A673 (cell line): ENCODE data around the gene TSPOAP1. TPM values are rescaled to one million over a fixed set of nuclear protein-coding genes. Genes with fewer than 3 reads are reported as not detected.

Source experiments
- BruUV-seq: library from RNA; stranded (reverse); fragments of 400-500 nt; replicated peaks from 2 replicates; lab custom pipeline; 2021; lab: Mats Ljungman, UMichigan
- CTCF ChIA-PET: fragments of 300-600 bp; sonication (Branson Sonifier 250); formaldehyde crosslinking; loops from one replicate; lab custom pipeline; 2022; ENCODE audit warnings: antibody characterized with exemption; lab: Charles Lee
- POLR2A ChIA-PET: fragments of 300-600 bp; sonication (Branson Sonifier 250); formaldehyde crosslinking; loops from one replicate; lab custom pipeline; 2022; ENCODE audit warnings: antibody characterized with exemption; ENCODE audit not compliant: low non-redundant PET; lab: Charles Lee
- DNase-seq: peaks from one replicate; pipeline ENCODE4 v3.0.0-alpha.2; 2015; ENCODE audit warnings: low spot score
- H3K27ac ChIP-seq: fragments of 200-600 bp; sonication (generic); 2 replicates; pipeline ENCODE4 v1.5.1; 2016; ENCODE audit warnings: mixed run types, low read depth, mild to moderate bottlenecking, mixed read lengths, antibody characterized with exemption, low read length; ENCODE audit not compliant: poor library complexity, severe bottlenecking
- H3K27me3 ChIP-seq: fragments of 200-600 bp; sonication (generic); replicated peaks from 2 replicates; pipeline ENCODE4 v1.6.1; 2017; ENCODE audit warnings: mixed run types, low read depth, mild to moderate bottlenecking, mixed read lengths, antibody characterized with exemption, low read length; ENCODE audit not compliant: insufficient read depth, poor library complexity
- H3K36me3 ChIP-seq: fragments of 200-600 bp; sonication (generic); 2 replicates; pipeline ENCODE4 v1.6.1; 2016; ENCODE audit warnings: mixed run types, mild to moderate bottlenecking, mixed read lengths, antibody characterized with exemption, low read length; ENCODE audit not compliant: insufficient read depth, poor library complexity, severe bottlenecking
- H3K4me1 ChIP-seq: fragments of 200-600 bp; sonication (generic); 2 replicates; pipeline ENCODE4 v1.6.1; 2017; ENCODE audit warnings: mixed run types, mild to moderate bottlenecking, mixed read lengths, antibody characterized with exemption, low read length; ENCODE audit not compliant: insufficient read depth, poor library complexity, severe bottlenecking
- H3K4me3 ChIP-seq: fragments of 200-600 bp; sonication (generic); 2 replicates; pipeline ENCODE4 v1.5.1; 2016; ENCODE audit warnings: low read depth, mixed run types, mild to moderate bottlenecking, mixed read lengths, low read length; ENCODE audit not compliant: poor library complexity, severe bottlenecking
- H3K9me3 ChIP-seq: fragments of 200-600 bp; sonication (generic); 2 replicates; pipeline ENCODE4 v1.6.1; 2016; ENCODE audit warnings: mixed run types, low read depth, mild to moderate bottlenecking, mixed read lengths, antibody characterized with exemption, low read length; ENCODE audit not compliant: poor library complexity, severe bottlenecking
- EZH2 ChIP-seq: fragments of 200-600 bp; sonication (generic); IDR thresholded peaks from 2 replicates; pipeline ENCODE4 v1.6.1; 2017; ENCODE audit warnings: borderline replicate concordance, low read depth, mild to moderate bottlenecking, mixed read lengths, antibody characterized with exemption, low read length; ENCODE audit not compliant: poor library complexity, severe bottlenecking
- intact Hi-C: fragments of 100-400 bp; cut with micrococcal nuclease; formaldehyde crosslinking; loops from one replicate; pipeline ENCODE4 v1.10.0; 2022; ENCODE audit not compliant: unreplicated experiment
- total RNA-seq: library from RNA; stranded (reverse); gene quantifications from 2 replicates; pipeline ENCODE4 v1.2.3, GENCODE V29; 2021
- TF ChIP-seq, protein P1 (sequence below): fragments of 300-800, 200-600 bp; sonication (generic); conservative IDR thresholded peaks from 2 replicates; pipeline ENCODE4 v1.5.1; 2017; ENCODE audit warnings: low read depth, mild to moderate bottlenecking, antibody characterized with exemption, low read length, moderate library complexity, mixed read lengths

The TSPOAP1 gene
- total RNA-seq, 1 experiment from 2014 or later: 0.21 TPM

- intact Hi-C loops: no loop called here
- ChIA-PET POLR2A (no interaction called here), CTCF (no interaction called here)
- Histone ChIP-seq H3K4me3 (peak overlapping the region; percentile 84), H3K27ac (no peak overlapping the region), H3K36me3 (peaks cover 15% of the 10 kb centered on the region), H3K27me3 (no peaks in the 10 kb centered on the region), H3K4me1 (no peaks in the 10 kb centered on the region), H3K9me3 (no peaks in the 10 kb centered on the region)
- DNase-seq: no peak
- TF ChIP-seq, protein P1, sequence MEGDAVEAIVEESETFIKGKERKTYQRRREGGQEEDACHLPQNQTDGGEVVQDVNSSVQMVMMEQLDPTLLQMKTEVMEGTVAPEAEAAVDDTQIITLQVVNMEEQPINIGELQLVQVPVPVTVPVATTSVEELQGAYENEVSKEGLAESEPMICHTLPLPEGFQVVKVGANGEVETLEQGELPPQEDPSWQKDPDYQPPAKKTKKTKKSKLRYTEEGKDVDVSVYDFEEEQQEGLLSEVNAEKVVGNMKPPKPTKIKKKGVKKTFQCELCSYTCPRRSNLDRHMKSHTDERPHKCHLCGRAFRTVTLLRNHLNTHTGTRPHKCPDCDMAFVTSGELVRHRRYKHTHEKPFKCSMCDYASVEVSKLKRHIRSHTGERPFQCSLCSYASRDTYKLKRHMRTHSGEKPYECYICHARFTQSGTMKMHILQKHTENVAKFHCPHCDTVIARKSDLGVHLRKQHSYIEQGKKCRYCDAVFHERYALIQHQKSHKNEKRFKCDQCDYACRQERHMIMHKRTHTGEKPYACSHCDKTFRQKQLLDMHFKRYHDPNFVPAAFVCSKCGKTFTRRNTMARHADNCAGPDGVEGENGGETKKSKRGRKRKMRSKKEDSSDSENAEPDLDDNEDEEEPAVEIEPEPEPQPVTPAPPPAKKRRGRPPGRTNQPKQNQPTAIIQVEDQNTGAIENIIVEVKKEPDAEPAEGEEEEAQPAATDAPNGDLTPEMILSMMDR: no peak
- TF ChIP-seq EZH2: no peak
- BruUV-seq: no TSS peak
These were observed 24.8 kb upstream of the TSPOAP1 start for GRCh38 chr17:58353389-58353825.

- POLR2A ChIA-PET: interaction anchor here (1.0 kb wide), 1 partner anchor 1396 kb away, joined by 3 read pairs; no protein-coding TSS in a partner anchor
- no peaks in the 10 kb centered on the region for H3K4me1 ChIP-seq
These were observed 24.2 kb upstream of the TSPOAP1 start for GRCh38 chr17:58352596-58353388.

GRCh38 chr17:58351831-58352595, 23.4 kb upstream of the TSPOAP1 start, which contains the start of gene SUPT4H1:
SUPT4H1 (minus strand) TSS chr17:58352201; CDS start chr17:58352135, 66 bp downstream.
- BruUV-seq: no TSS peak
- Histone ChIP-seq H3K4me1 (no peaks in the 10 kb centered on the region), H3K9me3 (no peaks in the 10 kb centered on the region), H3K4me3 (peak within 1 kb of the TSS; percentile 84), H3K36me3 (peaks cover 25% of the 10 kb centered on the region), H3K27me3 (no peaks in the 10 kb centered on the region), H3K27ac (peak within 1 kb of the TSS; percentile 79)
- ChIA-PET POLR2A (interaction anchor here (1.0 kb wide), 1 partner anchor 1396 kb away, joined by 3 read pairs; no protein-coding TSS in a partner anchor), CTCF (interaction anchor here (0.9 to 1.9 kb wide), 2 partner anchors 66 to 102 kb away, joined by 3 to 5 read pairs; partner anchors contain the start of gene RNF43)
- intact Hi-C loops: no loop called here
- DNase-seq: peak; percentile 95
- no peak for TF ChIP-seq EZH2
- TF ChIP-seq, protein P1: no peak

More at GRCh38 chr17:58352596-58353388, 24.2 kb upstream of the TSPOAP1 start:
- intact Hi-C loops: no loop called here
- CTCF ChIA-PET: interaction anchor here (0.9 to 1.9 kb wide), 2 partner anchors 65 to 103 kb away, joined by 3 to 5 read pairs; partner anchors contain the start of gene RNF43
- Histone ChIP-seq H3K27ac (peak overlapping the region; percentile 79), H3K36me3 (peaks cover 20% of the 10 kb centered on the region), H3K4me3 (peak overlapping the region; percentile 84), H3K9me3 (no peaks in the 10 kb centered on the region), H3K27me3 (no peaks in the 10 kb centered on the region)
- peak; percentile 61 for DNase-seq
- no peak for TF ChIP-seq EZH2
- TF ChIP-seq, protein P1: no peak
- BruUV-seq: TSS peak; percentile 93
